Skin of body (tissue), 2 donors: ENCODE measurements around the gene PSMD12. TPM values are rescaled to one million over a fixed set of nuclear protein-coding genes. Genes with fewer than 3 reads are reported as not detected.

Experiments
- DNase-seq: peaks from one replicate; lab custom pipeline; 2025; lab: John Stamatoyannopoulos, UW
- total RNA-seq: library from RNA; depleted of rRNA; stranded (reverse); fragments of >200 nt; gene quantifications from one replicate; pipeline ENCODE4 v1.2.3, GENCODE V29; 2014

PSMD12 gene
- total RNA-seq, 1 donor from 2014 or later = 26.1 TPM

- no peak for DNase-seq
Measured at GRCh38 chr17:67386965-67387551, 20.7 kb upstream of the PSMD12 start.

GRCh38 chr17:67385122-67385988 is 19.0 kb upstream of the PSMD12 start:
- no peak for DNase-seq

- DNase-seq = no peak
Measured at GRCh38 chr17:67381929-67382257, 15.5 kb upstream of the PSMD12 start.

GRCh38 chr17:67379251-67379630 is 12.9 kb upstream of the PSMD12 start:
- DNase-seq = no peak

GRCh38 chr17:67378454-67379250 is 12.3 kb upstream of the PSMD12 start:
- peak; percentile 76 for DNase-seq

GRCh38 chr17:67377488-67378453 is 11.4 kb upstream of the PSMD12 start:
- DNase-seq = peak; percentile 54

GRCh38 chr17:67376737-67377487 is 10.5 kb upstream of the PSMD12 start, which contains the start of gene PITPNC1:
TSS of gene PITPNC1 (plus strand) at chr17:67377281.
- peak; percentile 82 for DNase-seq

- DNase-seq = peak; percentile 87
Measured at GRCh38 chr17:67376415-67376736, 10.0 kb upstream of the PSMD12 start.

- peak; percentile 31 for DNase-seq
Measured at GRCh38 chr17:67375716-67376115, 9.3 kb upstream of the PSMD12 start.

GRCh38 chr17:67375054-67375427 is 8.7 kb upstream of the PSMD12 start:
- DNase-seq = no peak

- DNase-seq = peak; percentile 80
Measured at GRCh38 chr17:67374329-67375053, 8.1 kb upstream of the PSMD12 start.

GRCh38 chr17:67372751-67373150 is 6.4 kb upstream of the PSMD12 start:
- DNase-seq = no peak

- no peak for DNase-seq
Measured at GRCh38 chr17:67369676-67370075, 3.3 kb upstream of the PSMD12 start.

- peak; percentile 50 for DNase-seq
Measured at GRCh38 chr17:67365738-67366192, 612 bp downstream of the PSMD12 start.

- no peak for DNase-seq
Measured at GRCh38 chr17:67364847-67365737, 1.3 kb downstream of the PSMD12 start.

GRCh38 chr17:67362173-67362572 is 4.2 kb downstream of the PSMD12 start:
- no peak for DNase-seq

GRCh38 chr17:67360880-67361279 is 5.5 kb downstream of the PSMD12 start:
- no peak for DNase-seq

GRCh38 chr17:67359960-67360791 is 6.2 kb downstream of the PSMD12 start:
- no peak for DNase-seq
